Smooth muscle cell (in vitro differentiated cells): Measurements from ENCODE around the gene UBE2K. TPM values are rescaled to one million over a fixed set of nuclear protein-coding genes. Genes with fewer than 3 reads are reported as not detected.

Source experiments
- DNase-seq: peaks from one replicate; lab custom pipeline; 2025; ENCODE audit not compliant: unreplicated experiment; lab: John Stamatoyannopoulos, UW
- H2AFZ ChIP-seq: fragments of 200-600 bp; sonication (generic); 2 replicates; pipeline ENCODE4 v1.6.0; 2016; ENCODE audit warnings: antibody characterized with exemption, low read depth, mild to moderate bottlenecking
- H3F3A ChIP-seq: fragments of 200-600 bp; sonication (generic); 2 replicates; pipeline ENCODE4 v1.6.0; 2017; ENCODE audit warnings: antibody characterized with exemption, low read depth
- H3K27ac ChIP-seq: fragments of 200-600 bp; sonication (generic); 2 replicates; pipeline ENCODE4 v1.5.1; 2016; ENCODE audit warnings: low read depth, mild to moderate bottlenecking
- H3K27me3 ChIP-seq: fragments of 200-600 bp; sonication (generic); 2 replicates; pipeline ENCODE4 v1.6.1; 2016; ENCODE audit warnings: low read depth, mild to moderate bottlenecking
- H3K36me3 ChIP-seq: fragments of 200-600 bp; sonication (generic); 2 replicates; pipeline ENCODE4 v1.5.1; 2016; ENCODE audit warnings: low read depth
- H3K4me1 ChIP-seq: fragments of 200-600 bp; sonication (generic); 2 replicates; pipeline ENCODE4 v1.5.1; 2016; ENCODE audit warnings: low read depth
- H3K4me2 ChIP-seq: fragments of 200-600 bp; sonication (generic); 2 replicates; pipeline ENCODE4 v1.6.0; 2016; ENCODE audit warnings: mild to moderate bottlenecking
- H3K4me3 ChIP-seq: fragments of 200-600 bp; sonication (generic); 2 replicates; pipeline ENCODE4 v1.5.1; 2016; ENCODE audit warnings: mild to moderate bottlenecking
- H3K79me2 ChIP-seq: fragments of 200-600 bp; sonication (generic); 2 replicates; pipeline ENCODE4 v1.6.0; 2016; ENCODE audit warnings: low read depth, mild to moderate bottlenecking
- H3K9ac ChIP-seq: fragments of 200-600 bp; sonication (generic); 2 replicates; pipeline ENCODE4 v1.6.0; 2016; ENCODE audit warnings: low read depth
- H3K9me3 ChIP-seq: fragments of 200-600 bp; sonication (generic); replicated peaks from 2 replicates; pipeline ENCODE4 v1.5.1; 2016; ENCODE audit warnings: low read depth
- H4K20me1 ChIP-seq: fragments of 200-600 bp; sonication (generic); 2 replicates; pipeline ENCODE4 v1.6.0; 2016; ENCODE audit warnings: low read depth
- CTCF ChIP-seq: fragments of 200-600 bp; sonication (generic); IDR thresholded peaks from 2 replicates; pipeline ENCODE4 v1.5.1; 2017; ENCODE audit warnings: borderline replicate concordance, mild to moderate bottlenecking, antibody characterized with exemption; ENCODE audit not compliant: insufficient read depth, poor library complexity, severe bottlenecking
- WGBS: methylation state at CpG from one replicate; pipeline ENCODE4 v1.1.7; 2016; ENCODE audit warnings: low lambda C conversion rate; 5-methylcytosine and 5-hydroxymethylcytosine counted together
- polyA plus RNA-seq: library from polyadenylated mRNA; unstranded; fragments of >200 nt; fragmentation: Nextera tagmentation; extraction: Ambion mirVana; gene quantifications from 2 replicates; pipeline ENCODE4 v1.2.1, GENCODE V29; 2016
- total RNA-seq: library from RNA; depleted of rRNA; stranded (reverse); fragments of >200 nt; gene quantifications from 2 replicates; pipeline ENCODE4 v1.2.3, GENCODE V29; 2014

UBE2K gene
- total and polyA plus RNA-seq, 2 experiments from 2014 or later, result 25.8 to 84.1 TPM

- WGBS, result 96% methylated on average over 2 of the region's 2 CpGs
These were observed 58.2 kb downstream of the UBE2K start for GRCh38 chr4:39756159-39756558.

GRCh38 chr4:39758176-39758575 is 60.2 kb downstream of the UBE2K start:
- no peak overlapping the region for H3K9ac ChIP-seq
- peaks cover 28% of the 10 kb centered on the region for H3K79me2 ChIP-seq
- peaks cover 11% of the 10 kb centered on the region for H3K36me3 ChIP-seq
- H4K20me1 ChIP-seq, result peaks cover 24% of the 10 kb centered on the region
- H3K4me1 ChIP-seq, result no peaks in the 10 kb centered on the region
- H3F3A ChIP-seq, result no peaks in the 10 kb centered on the region
- no peaks in the 10 kb centered on the region for H3K9me3 ChIP-seq
- H3K4me3 ChIP-seq, result no peak overlapping the region
- DNase-seq, result no peak
- 93% methylated on average over 6 of the region's 6 CpGs for WGBS
- H3K27me3 ChIP-seq, result no peaks in the 10 kb centered on the region
- TF ChIP-seq CTCF, result no peak
- no peak overlapping the region for H3K27ac ChIP-seq
- no peak overlapping the region for H3K4me2 ChIP-seq
- H2AFZ ChIP-seq, result no peak overlapping the region

More at GRCh38 chr4:39756159-39756558, 58.2 kb downstream of the UBE2K start:
- no peaks in the 10 kb centered on the region for H3F3A ChIP-seq
- H3K4me3 ChIP-seq, result no peak overlapping the region
- H2AFZ ChIP-seq, result no peak overlapping the region
- peaks cover 11% of the 10 kb centered on the region for H3K36me3 ChIP-seq
- H3K79me2 ChIP-seq, result peaks cover 34% of the 10 kb centered on the region
- no peak overlapping the region for H3K9ac ChIP-seq
- no peak overlapping the region for H3K4me2 ChIP-seq
- no peaks in the 10 kb centered on the region for H3K27me3 ChIP-seq
- no peak overlapping the region for H3K27ac ChIP-seq
- no peak for TF ChIP-seq CTCF
- DNase-seq, result no peak
- no peaks in the 10 kb centered on the region for H3K4me1 ChIP-seq
- peaks cover 36% of the 10 kb centered on the region for H4K20me1 ChIP-seq
- no peaks in the 10 kb centered on the region for H3K9me3 ChIP-seq

- 81% methylated on average over 4 of the region's 4 CpGs for WGBS
- no peaks in the 10 kb centered on the region for H3K9me3 ChIP-seq
- H3K27me3 ChIP-seq, result no peaks in the 10 kb centered on the region
- H3K4me2 ChIP-seq, result no peak overlapping the region
- H3F3A ChIP-seq, result peaks cover 3% of the 10 kb centered on the region
- H3K4me1 ChIP-seq, result no peaks in the 10 kb centered on the region
- H3K79me2 ChIP-seq, result peaks cover 20% of the 10 kb centered on the region
- no peak overlapping the region for H3K9ac ChIP-seq
- H3K36me3 ChIP-seq, result peaks cover 11% of the 10 kb centered on the region
- H2AFZ ChIP-seq, result no peak overlapping the region
- H4K20me1 ChIP-seq, result peaks cover 12% of the 10 kb centered on the region
- no peak overlapping the region for H3K27ac ChIP-seq
- no peak for TF ChIP-seq CTCF
- no peak for DNase-seq
- H3K4me3 ChIP-seq, result no peak overlapping the region
These were observed 61.6 kb downstream of the UBE2K start for GRCh38 chr4:39759569-39759968.

DNA sequence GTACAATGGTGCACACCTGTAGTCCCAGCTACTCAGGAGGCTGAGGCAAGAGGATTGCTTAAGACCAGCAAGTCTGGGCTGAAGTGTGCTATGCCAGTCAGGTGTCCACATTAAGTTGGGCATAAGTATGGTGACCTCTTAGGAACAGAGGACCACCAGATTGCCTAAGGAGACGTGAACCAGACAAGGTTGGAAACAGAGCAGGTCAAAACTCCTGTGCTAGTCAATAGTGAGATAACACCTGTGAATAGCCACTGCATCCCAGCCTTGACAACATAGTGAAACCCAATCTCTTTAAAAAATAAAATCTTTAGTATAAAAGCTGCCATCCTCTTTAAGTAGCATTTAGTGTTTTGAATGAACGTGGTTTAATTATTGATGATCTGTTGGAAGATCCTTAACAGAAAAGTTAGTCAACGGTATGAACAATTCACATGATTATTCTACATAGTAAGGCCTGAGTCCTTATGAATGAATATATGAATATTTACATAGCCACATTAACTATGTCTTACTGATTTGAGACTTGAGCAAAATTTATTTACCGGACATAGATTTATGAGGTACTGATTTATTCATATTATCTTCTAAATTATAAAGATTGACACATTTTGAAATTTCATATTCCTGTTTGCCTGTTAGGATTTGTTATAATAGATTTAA is 63.2 kb downstream of the UBE2K start:
- Histone ChIP-seq H3F3A (peaks cover 3% of the 10 kb centered on the region), H3K4me2 (no peak overlapping the region), H4K20me1 (peaks cover 3% of the 10 kb centered on the region), H3K36me3 (peaks cover 7% of the 10 kb centered on the region), H3K27me3 (no peaks in the 10 kb centered on the region), H3K27ac (no peak overlapping the region), H3K4me3 (no peak overlapping the region), H3K9ac (no peak overlapping the region), H3K79me2 (peaks cover 21% of the 10 kb centered on the region), H3K9me3 (no peaks in the 10 kb centered on the region), H3K4me1 (no peaks in the 10 kb centered on the region), H2AFZ (no peak overlapping the region)
- no peak for DNase-seq
- TF ChIP-seq CTCF, result no peak
- 98% methylated on average over 4 of the region's 4 CpGs for WGBS
